ENCODE data around the gene RB1. TPM values are rescaled to one million over a fixed set of nuclear protein-coding genes. Genes with fewer than 3 reads are reported as not detected.

The RB1 gene
- polyA plus RNA-seq, 3 donors, result 18.4 to 38.8 (median 29.9) TPM

GRCh38 chr13:48393030-48393697 lies 89.6 kb downstream of the RB1 start:
- peaks cover 62 to 68% of the 10 kb centered on the region in 2 donors for H3K36me3 Mint-ChIP-seq
- intact Hi-C loops (cut with micrococcal nuclease), result no loop called here
- peak overlapping the region in 2 of 7 donors; percentile 17 to 78 for H3K27ac Mint-ChIP-seq
- Histone ChIP-seq H3K79me2 (ENCODE audit: insufficient read depth, low read length) (no peaks in the 10 kb centered on the region), H3K4me1 (ENCODE audit: control insufficient read depth in 1 of 2, insufficient read depth in 2 of 2, low read length in 2 of 2) (no peaks in the 10 kb centered on the region), H3K9ac (ENCODE audit: insufficient read depth, low read length, poor library complexity, severe bottlenecking) (no peak overlapping the region), H3K9me3 (replicated peaks in 1 of 2; ENCODE audit: control insufficient read depth in 1 of 2, insufficient read depth in 1 of 2, low read length in 2 of 2) (peaks cover 0 to 9% of the 10 kb centered on the region in 2 donors), H4K20me1 (ENCODE audit: insufficient read depth, low read length) (no peaks in the 10 kb centered on the region), H2AFZ (ENCODE audit: insufficient read depth, low read depth, low read length, poor library complexity, severe bottlenecking) (no peak overlapping the region), H3K27ac (ENCODE audit: low read depth in 1 of 2, low read length in 2 of 2) (no peak overlapping the region), H3K27me3 (ENCODE audit: control insufficient read depth in 2 of 2, insufficient read depth in 2 of 2, low read length in 2 of 2) (no peaks in the 10 kb centered on the region), H3K36me3 (replicated peaks in 1 of 2; ENCODE audit: control insufficient read depth in 1 of 2, insufficient read depth in 2 of 2, low read length in 2 of 2) (peaks cover 14 to 52% of the 10 kb centered on the region in 2 donors), H3K4me2 (replicated peaks; ENCODE audit: extremely low read depth, low read length, poor library complexity, severe bottlenecking) (no peak overlapping the region), H3K4me3 (replicated peaks in 1 of 3; ENCODE audit: low read depth in 2 of 3, low read length in 3 of 3) (no peak overlapping the region)
- no CpG with 5 or more reads among the region's 3 CpGs for WGBS (ENCODE audit: insufficient coverage)
- peaks cover 10% of the 10 kb centered on the region for H3K4me1 Mint-ChIP-seq
- TF ChIP-seq CTCF (IDR thresholded peaks at IDR 0.05), result no peak
- no peak for DNase-seq
- peaks cover 8 to 19% (median 13%) of the 10 kb centered on the region in 7 donors for H3K9me3 Mint-ChIP-seq
- no peak overlapping the region for H3K4me3 Mint-ChIP-seq
- H3K27me3 Mint-ChIP-seq (ENCODE audit: low read depth in 3 of 3), result no peaks in the 10 kb centered on the region

DNA sequence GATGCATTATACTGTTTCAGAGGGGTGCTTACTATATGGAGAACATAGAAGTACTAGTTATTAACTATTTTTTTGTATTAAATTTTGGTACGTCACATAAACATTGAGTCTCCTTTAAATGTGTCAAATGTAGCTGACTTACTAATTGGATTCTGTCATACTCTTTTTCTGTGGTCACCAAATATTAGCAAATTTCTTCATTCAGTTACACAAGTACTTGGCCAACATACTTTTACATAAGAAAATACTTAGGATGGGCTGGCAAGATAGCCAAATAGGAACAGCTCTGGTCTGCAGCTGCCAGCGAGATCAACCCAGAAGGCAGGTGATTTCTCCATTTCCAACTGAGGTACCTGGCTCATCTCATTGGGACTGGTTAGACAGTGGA lies 90.1 kb downstream of the RB1 start:
- H3K36me3 ChIP-seq (replicated peaks in 1 of 2; ENCODE audit: control insufficient read depth in 1 of 2, insufficient read depth in 2 of 2, low read length in 2 of 2), result peaks cover 14 to 52% of the 10 kb centered on the region in 2 donors
- peaks cover 59 to 66% of the 10 kb centered on the region in 2 donors for H3K36me3 Mint-ChIP-seq
- no peak overlapping the region for H3K9ac ChIP-seq (ENCODE audit: insufficient read depth, low read length, poor library complexity, severe bottlenecking)
- H4K20me1 ChIP-seq (ENCODE audit: insufficient read depth, low read length), result no peaks in the 10 kb centered on the region
- no peak overlapping the region for H3K4me3 ChIP-seq (replicated peaks in 1 of 3; ENCODE audit: low read depth in 2 of 3, low read length in 3 of 3)
- H3K79me2 ChIP-seq (ENCODE audit: insufficient read depth, low read length), result no peaks in the 10 kb centered on the region
- H2AFZ ChIP-seq (ENCODE audit: insufficient read depth, low read depth, low read length, poor library complexity, severe bottlenecking), result no peak overlapping the region
- H3K4me2 ChIP-seq (replicated peaks; ENCODE audit: extremely low read depth, low read length, poor library complexity, severe bottlenecking), result no peak overlapping the region
- no peaks in the 10 kb centered on the region for H3K27me3 Mint-ChIP-seq (ENCODE audit: low read depth in 3 of 3)
- no peaks in the 10 kb centered on the region for H3K4me1 ChIP-seq (ENCODE audit: control insufficient read depth in 1 of 2, insufficient read depth in 2 of 2, low read length in 2 of 2)
- intact Hi-C loops (cut with micrococcal nuclease), result no loop called here
- no peaks in the 10 kb centered on the region for H3K27me3 ChIP-seq (ENCODE audit: control insufficient read depth in 2 of 2, insufficient read depth in 2 of 2, low read length in 2 of 2)
- peak overlapping the region in 1 of 2 donors; percentile 45 for H3K27ac ChIP-seq (ENCODE audit: low read depth in 1 of 2, low read length in 2 of 2)
- H3K27ac Mint-ChIP-seq, result peak overlapping the region in 4 of 7 donors; percentile 37 to 66 (median 65)
- H3K9me3 ChIP-seq (replicated peaks in 1 of 2; ENCODE audit: control insufficient read depth in 1 of 2, insufficient read depth in 1 of 2, low read length in 2 of 2), result peaks cover 0 to 9% of the 10 kb centered on the region in 2 donors
- H3K4me1 Mint-ChIP-seq, result peaks cover 10% of the 10 kb centered on the region
- H3K4me3 Mint-ChIP-seq, result no peak overlapping the region
- peaks cover 8 to 19% (median 13%) of the 10 kb centered on the region in 7 donors for H3K9me3 Mint-ChIP-seq
- no peak for DNase-seq
- no peak for TF ChIP-seq CTCF (IDR thresholded peaks at IDR 0.05)
- WGBS (ENCODE audit: insufficient coverage), result no CpG with 5 or more reads among the region's 2 CpGs
